HG02870 (cell line): ENCODE data around the gene DYDC2.
"Not testable (repeated sequence)": the region's sequence is repeated elsewhere in the genome, so short reads cannot be mapped to it uniquely, and the experiment has no call there.

Experiments used
- ATAC-seq: cut with Tn5 transposase; IDR thresholded peaks from one replicate; pipeline ENCODE4 v1.9.1; 2021; ENCODE audit warnings: mild to moderate bottlenecking, moderate library complexity; ENCODE audit not compliant: unreplicated experiment

Gene DYDC2, protein sequence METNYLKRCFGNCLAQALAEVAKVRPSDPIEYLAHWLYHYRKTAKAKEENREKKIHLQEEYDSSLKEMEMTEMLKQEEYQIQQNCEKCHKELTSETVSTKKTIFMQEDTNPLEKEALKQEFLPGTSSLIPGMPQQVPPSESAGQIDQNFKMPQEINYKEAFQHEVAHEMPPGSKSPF

DNA sequence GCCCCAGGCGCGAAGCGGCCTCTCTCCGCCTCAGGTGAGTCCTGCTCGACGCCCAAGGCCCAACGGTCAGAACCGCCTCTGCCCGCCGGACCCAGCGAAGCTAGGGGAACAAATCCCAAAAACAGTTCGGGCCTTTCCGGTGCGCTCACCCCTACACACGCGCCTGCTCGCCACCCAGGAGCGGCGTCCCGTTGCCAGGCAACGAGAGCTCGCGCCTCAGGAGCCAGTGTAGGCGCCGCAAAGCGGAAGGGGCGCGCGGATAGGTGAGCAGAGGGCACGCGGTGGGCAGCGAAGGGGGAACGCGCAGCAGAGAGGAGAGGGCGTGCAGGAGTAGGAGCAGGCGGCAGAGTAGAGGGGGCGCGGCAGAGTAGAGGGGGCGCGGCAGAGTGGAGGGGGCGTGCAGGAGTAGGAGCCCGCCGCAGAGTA lies at the start of gene DYDC2, which contains the start of gene DYDC1:
Gene DYDC2, plus strand, starts transcription at position 219 of the 426 bp plus-strand sequence. CDS start 5,663 bp downstream, outside the sequence.
Gene DYDC1, minus strand, starts transcription at position 193 of the 426 bp plus-strand sequence. CDS start 4,154 bp downstream, outside the sequence.
- no peak for ATAC-seq

DNA sequence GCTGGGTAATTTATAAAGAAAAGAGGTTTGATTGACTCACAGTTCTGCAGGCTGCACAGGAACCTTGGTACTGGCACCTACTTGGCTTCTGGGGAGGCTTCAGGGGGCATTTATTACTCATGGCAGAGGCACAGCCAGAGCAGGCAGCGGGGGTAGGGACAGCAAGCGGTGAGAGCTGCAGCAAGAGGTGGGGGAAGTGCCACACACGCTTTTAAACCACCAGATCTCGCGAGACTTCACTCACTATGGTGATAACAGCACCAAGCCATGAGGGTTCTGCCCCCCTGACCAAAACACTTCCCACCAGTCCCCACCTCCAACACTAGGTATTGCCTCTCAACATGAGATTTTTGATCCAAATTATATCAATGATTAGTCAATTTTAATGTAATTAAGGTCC lies 43.1 kb upstream of the DYDC2 start:
- ATAC-seq = no peak

DNA sequence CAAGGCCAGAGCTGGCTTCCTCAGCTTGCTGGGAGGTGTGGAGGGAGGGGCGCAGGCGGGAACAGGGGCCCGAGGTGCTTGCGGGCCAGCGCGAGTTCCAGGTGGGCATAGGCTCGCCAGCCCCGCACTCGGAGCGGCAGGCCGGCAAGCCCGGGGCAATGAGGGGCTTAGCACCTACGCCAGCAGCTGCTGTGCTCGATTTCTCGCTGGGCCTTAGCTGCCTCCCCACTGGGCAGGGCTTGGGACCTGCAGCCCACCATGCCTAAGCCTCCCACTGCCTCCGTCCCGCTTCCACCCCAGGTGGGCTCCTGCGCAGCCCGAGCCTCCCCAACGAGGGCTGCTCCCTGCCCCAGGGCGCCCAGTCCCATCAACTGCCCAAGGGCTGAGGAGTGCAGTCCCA lies 41.2 kb upstream of the DYDC2 start:
- ATAC-seq = no peak

DNA sequence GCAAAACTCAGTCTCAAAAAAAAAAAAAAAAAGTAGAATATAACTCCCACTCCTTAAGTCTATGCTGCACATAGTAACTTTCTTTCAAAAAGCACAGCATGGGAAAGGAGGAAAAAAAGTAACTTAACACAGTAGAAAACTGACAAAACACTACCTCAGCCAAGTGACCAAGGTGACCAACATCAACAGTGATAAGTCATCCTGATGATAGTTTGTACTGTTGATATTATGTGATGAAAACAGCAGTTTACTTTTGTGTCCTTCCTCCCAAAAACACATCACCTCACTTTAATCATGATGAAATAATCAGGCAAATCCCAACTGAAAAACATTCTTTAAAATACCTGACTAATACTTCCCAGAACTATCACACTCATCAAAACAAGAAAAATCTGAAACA lies 37.8 kb upstream of the DYDC2 start:
- no peak for ATAC-seq

DNA sequence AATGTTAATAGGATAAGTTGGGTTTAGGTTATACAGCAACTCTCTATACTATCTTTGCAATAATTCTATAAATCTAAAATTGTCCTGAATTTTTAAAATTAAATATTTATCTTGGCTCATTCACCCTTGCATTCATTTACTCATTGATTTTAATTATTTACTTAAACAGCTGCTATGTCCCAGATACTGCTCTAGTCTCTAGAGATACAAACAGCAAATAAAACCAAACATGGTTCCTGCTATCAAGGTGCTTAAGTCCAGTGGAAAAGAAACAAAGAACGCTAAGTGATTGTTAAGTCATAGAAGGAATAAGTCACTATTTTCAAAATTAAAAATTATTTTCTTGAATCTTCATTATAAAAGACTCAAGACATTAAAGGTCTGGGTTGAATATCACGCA lies 37.3 kb upstream of the DYDC2 start:
- no peak for ATAC-seq

DNA sequence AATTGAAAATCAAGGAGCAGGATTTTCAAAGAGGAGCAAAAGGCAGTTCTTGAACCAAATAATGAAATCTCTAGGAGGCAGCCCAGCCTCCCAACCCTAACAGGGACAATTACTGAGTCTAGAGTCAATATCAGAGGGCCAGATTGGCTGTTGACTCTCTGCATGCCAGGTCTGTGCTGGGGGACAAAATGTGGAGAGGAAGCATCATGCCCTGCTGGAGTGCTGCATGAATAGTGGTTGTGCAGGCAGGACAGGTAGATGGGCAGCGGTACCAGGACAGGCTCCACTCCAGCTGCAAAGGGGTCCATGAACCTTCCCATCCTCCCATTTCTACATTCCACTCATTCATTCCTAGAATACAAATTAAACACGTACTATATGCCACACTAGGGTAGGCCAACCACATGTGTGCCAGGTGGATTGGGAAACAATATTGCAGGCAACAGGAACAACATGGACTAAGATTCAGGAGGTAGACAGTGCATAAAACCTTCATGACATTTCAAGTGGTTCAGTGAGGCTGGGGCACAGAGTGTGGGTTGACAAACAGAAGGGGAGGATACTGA lies 36.8 kb upstream of the DYDC2 start:
- no peak for ATAC-seq

DNA sequence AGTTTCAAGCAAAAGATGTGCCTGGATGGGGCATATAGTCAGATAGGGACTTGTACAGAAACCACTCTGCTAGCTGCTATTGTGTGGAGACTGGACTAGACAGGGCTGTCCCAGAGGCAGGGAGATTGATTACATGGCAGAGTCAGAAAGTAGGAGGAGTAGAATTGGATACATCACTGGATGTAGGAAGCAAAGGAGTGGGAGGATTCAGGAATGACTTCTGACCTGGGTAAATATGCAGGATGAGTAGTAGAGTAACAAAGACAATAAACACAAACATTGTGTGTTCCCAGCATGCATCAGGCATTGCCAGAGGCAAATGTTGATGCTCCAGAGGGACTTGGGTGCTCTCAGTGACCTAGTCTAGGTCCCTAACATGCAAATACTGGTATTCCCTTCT lies 36.2 kb upstream of the DYDC2 start:
- ATAC-seq = no peak

DNA sequence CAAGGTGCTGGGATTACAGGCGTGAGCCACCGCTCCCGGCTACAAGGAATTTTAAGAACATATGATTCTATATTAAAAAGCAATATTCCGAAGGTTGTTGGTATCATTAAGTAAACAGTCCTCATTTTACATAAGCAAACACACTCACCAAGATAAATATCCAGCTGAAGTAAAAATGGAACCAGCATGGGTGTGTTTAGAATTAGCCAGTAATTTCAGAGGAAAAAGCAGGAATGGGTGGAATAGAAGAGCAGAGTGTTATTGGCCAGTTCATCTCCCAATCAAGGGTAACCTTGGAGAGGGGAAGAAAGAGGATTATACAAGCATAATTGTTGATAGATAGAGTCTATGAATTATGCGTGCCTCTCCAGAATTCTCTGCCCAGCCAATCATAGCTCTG lies 35.4 kb upstream of the DYDC2 start:
- ATAC-seq = no peak

DNA sequence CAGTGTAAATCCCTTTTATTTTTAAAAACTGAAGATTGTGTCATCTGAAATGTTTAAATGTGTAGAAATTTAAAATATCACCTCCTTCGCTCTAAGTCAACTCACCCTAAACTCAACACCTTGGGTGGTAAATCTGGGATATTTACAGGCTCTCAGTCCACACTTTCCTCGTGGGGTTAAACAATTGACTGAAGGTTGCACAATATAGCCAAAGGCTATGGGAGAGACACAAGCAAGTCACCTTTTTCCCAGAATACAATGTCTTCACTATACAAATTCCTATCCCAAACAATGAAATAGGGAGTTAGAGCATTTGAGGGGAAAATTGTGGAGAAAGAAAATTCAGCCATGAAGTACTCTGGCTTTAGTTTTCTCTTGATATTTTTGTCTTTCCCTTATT lies 34.4 kb upstream of the DYDC2 start:
- ATAC-seq = no peak

DNA sequence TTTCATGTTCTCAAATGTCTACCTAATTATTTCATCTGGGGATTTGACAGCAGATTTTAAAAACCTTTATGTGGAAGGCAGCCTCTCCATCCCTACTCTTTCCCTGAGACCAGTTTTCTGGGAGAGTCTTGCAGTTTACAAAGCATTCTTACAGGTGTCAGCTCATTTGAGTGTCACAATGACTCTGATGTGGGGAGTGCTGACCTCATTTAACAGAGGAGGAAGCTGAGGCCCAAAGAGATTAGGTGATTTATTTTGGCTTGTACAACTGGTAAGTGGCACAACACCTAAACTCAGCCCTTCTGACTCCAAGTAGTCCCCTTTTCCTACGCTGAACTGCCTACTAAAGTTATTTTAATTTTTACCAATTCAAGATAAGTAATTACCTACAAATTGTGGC lies 33.9 kb upstream of the DYDC2 start:
- no peak for ATAC-seq

DNA sequence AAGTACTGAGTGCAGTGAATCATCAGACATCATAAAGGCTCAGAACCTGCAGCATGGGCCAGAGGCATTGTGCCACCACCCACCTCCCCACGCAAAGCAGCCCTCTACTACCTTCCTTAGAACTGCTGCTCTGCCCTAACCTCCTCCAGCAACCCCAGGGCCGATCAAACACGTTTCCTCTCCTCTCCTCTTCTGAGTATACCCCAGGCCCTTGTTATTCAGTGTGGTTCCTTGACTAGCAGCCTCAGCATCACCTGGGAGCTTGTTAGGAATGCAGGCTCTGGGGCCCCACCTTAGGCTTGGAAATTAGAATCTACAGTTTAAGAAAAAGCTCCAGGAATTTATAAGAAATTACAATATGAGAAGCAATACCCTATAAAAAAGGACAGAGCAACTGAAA lies 33.3 kb upstream of the DYDC2 start:
- no peak for ATAC-seq

DNA sequence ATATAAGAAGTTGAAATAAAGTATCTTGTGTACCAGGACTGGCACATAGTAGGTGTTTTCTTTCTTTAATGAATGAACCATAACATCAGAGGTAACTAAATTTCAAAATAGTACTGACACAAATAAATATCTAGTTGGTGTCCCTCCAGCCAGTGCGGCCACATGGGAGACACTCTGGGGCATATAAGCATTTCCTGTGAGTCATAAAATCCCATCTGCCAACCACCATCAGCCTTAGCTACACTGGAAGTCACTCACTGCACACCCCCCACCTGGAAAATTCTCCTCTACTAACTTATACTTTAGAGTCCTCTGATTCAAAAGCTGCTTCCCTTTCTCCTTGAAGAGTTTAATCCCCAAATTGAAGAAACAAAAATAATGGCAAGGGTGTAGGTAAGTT lies 32.5 kb upstream of the DYDC2 start:
- no peak for ATAC-seq

DNA sequence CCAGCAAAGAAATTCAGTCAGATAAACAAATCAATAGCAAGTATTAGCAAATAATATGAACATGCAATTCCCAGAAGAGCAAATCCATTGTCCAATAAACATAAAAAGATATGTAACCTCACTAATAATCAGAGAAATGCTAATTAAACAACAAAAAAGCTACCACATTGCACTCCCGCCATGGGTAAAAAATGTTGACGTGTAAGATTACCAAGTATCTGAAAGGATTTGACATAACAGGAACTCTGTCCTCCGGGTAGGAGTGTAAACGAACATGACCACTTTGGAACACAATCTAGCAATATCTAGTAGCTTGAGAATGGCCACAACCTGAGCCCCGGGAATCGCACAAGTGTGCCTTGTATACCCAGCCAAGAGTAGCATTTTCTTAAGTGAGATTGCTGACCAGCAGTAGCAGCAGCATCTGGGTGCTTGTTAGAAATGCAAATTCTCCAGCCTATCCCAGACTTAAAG lies 31.7 kb upstream of the DYDC2 start:
- no peak for ATAC-seq

DNA sequence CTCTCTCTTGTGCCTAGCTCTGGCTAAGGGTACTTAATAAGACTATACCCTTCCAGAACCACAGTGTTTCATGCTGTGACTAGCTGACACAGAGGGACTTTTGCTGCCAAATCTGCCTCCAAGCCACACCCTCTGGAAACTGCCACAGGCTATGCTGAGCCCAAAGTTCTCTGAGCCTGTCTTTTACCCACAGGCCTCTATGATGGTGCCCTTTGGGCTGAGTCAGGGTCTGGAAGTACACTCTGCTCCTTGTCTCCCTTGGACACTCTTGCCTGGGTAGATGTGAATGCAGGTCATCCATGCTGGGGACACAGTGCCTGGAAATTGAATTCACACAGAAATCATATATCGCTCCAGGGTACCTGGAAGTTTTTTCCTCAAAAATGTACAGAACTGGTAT lies 22.6 kb upstream of the DYDC2 start:
- no peak for ATAC-seq

DNA sequence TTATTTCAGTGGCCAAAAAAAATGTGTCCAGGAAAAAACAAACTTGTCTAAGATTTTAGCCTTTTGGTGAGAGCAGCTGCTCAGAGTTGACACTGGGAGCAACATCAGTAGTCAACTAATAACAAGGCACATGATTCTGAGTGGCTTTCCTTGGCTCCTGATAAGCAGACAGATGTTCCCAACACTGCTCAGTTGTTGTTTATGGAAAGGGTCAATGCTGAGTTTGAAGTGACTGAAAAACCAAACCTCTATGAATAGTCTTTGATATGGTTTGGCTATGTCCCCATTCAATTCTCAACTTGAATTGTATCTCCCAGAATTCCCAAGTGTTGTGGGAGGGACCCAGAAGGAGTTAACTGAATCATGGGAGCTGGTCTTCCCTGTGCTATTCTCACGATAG lies 12.3 kb upstream of the DYDC2 start:
- no peak for ATAC-seq

DNA sequence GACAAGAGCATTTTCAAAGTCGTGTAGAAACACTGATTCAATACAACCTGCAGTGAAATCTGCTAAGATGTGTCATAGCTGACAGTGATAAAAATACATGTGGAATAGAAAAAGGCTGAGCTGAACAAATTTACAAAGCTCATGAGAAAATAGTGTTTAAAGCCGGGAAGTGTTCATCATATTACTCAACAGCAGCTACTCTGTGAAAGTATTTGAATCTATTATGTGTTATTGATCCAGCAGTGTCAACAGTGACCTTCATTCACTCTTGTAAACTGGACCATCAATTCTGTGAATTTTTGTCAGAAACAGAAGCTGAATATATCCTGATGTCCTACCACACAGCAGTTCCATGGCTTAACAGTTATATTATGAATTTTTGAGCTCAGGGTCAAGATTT lies 11.7 kb upstream of the DYDC2 start:
- ATAC-seq = no peak

DNA sequence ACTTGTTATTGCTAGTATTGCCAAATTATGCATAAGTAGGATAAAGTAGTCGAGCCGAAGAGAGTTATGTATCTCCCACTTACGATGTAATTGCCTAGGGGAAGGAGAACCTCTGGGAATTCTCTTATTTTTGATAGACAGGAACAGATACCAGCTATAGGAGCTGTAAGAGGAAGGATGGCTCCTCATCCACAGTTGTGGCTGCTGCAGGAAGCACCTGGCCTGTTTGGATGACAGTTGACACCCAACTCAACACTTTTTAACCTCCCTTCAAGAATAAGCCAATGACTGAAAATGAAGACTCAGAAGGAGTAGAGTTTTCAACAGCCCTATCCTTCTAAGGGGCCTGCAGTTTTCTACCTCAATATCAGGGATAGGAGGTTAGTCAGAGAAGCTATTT lies 6.3 kb upstream of the DYDC2 start:
- ATAC-seq = no peak

DNA sequence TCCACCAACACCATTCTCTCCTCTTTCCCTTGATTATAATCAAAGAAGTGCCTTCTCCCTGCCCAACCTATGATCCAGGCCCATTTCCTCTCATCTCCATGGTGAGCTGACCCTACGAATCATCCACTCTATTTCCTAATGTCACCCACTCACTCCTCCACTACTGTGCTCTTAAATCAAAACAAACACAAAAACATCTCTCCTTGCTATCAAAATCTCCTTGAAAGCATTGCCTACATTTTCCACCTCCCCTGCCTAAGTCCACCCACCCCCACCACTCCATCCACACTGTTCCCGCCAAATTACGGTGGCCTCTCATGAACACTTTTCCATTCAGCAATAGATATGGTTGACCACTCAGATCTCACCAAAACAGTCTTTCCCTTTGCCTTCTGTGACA lies 5.4 kb upstream of the DYDC2 start:
- ATAC-seq = no peak

DNA sequence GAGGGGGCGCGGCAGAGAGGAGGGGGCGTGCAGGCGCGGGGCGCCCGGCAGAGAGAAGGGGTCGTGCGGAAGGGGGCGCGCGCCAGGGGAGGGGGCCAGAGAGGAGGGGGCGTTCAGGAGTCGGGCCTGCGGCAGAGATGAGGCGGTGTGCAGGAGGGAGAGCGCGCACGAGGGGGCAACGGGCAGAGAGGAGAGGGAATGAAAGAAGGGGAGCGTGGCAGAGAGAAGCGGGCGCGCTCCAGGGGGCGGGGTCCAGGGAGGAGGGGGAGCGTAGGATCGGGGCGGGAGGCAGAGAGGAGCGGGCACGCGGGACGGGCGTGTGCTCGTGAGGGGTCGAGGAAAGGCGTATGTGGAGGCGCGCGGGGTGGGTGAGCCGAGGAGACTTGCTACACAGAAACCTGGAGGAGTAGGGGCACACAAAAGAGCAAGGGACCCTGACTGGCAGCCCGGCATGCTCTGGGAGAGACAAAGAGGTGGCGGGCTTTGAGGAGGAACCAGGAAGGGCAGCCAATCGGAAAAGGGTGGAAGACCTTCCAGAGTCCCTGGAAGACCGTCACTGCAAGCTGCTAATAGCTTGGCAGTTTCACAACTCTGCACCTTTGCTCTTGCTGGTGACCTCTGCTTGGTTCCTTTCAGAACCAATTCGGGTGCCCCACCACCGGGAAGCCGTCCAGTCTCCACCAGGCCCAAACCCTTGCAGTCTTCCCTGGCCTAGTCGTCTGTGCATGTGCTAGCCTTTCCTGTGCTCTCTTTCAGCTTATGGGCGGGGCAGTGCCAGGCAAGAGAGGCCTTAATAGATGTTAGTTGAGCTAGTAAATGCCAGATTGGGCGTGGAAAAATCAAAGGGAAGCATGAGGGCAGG lies 639 bp downstream of the DYDC2 start:
- no peak for ATAC-seq

DNA sequence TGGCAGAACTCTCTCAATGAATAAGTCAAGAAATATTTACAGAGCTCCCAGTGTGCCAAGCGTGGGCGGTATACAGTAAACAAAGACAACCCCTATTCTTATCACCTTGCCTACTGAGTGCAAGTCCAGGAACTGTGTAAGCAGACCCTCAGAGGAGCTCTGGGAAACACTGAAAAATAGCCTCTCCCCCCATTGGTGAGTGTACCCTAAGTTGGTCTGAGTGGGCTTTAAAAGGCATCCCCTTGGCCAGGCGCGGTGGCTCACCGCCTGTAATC lies 1.2 kb downstream of the DYDC2 start:
- ATAC-seq = no peak

DNA sequence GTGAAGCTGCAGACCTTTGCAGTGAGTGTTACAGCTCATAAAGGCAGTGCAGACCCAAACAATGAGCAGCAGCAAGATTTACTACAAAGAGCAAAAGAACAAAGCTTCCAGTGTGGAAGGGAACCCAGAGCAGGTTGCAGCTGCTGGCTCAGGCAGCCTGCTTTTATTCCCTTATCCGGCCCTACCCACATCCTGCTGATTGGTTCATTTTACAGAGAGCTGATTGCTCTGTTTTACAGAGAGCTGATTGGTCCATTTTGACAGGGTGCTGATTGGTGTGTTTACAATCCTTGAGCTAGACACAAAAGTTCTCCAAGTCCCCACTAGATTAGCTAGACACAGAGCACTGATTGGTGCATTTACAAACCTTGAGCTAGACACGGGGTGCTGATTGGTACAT lies 2.3 kb downstream of the DYDC2 start:
- ATAC-seq = not testable (repeated sequence)

DNA sequence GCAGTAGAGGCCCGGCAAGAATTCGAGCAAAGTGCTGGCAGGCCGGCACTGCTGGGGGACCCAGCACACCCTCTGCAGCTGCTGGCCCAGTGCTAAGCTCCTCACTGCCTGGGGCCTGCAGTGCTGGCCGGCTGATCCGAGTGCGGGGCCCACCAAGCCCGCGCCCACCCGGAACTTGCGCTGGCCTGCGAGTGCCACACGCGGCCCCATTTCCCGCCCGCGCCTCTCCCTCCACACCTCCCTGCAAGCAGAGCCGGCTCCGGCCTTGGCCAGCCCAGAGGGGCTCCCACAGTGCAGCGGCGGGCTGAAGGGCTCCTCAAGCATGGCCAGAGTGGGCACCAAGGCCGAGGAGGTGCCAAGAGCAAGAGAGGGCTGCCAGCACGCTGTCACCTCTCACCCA lies 3.1 kb downstream of the DYDC2 start:
- ATAC-seq = no peak
